Aorta (tissue), 5 donors: Measurements from ENCODE around the gene TBX3. TPM values are rescaled to one million over a fixed set of nuclear protein-coding genes. Genes with fewer than 3 reads are reported as not detected.

ENCODE experiments used
- ATAC-seq: fragments of 200-7000 bp; cut with Tn5 transposase; one replicate; pipeline ENCODE4 v1.9.1; 2022; ENCODE audit warnings: moderate library complexity; ENCODE audit not compliant: low FRiP score
- DNase-seq, 2 donors: peaks; one replicate each; pipeline ENCODE4 v3.0.0-alpha.2; 2020
- H3K27ac ChIP-seq, 2 donors: one replicate each; pipeline ENCODE4 v1.5.1; 2013; ENCODE audit warnings: low read length in 2 of 2, mild to moderate bottlenecking in 2 of 2, moderate library complexity in 2 of 2, control low read depth in 1 of 2, inconsistent platforms in 1 of 2, low read depth in 1 of 2
- H3K27me3 ChIP-seq, 2 donors: one replicate each; pipeline ENCODE4 v1.6.1; 2013; ENCODE audit warnings: control low read depth in 1 of 2, low read length in 1 of 2, mild to moderate bottlenecking in 1 of 2, moderate library complexity in 1 of 2; ENCODE audit not compliant: insufficient read depth in 2 of 2, control insufficient read depth in 1 of 2
- H3K36me3 ChIP-seq, 2 donors: one replicate each; pipeline ENCODE4 v1.6.1; 2013; ENCODE audit warnings: control low read depth in 1 of 2, low read length in 1 of 2, mild to moderate bottlenecking in 1 of 2; ENCODE audit not compliant: insufficient read depth in 2 of 2, control insufficient read depth in 1 of 2
- H3K4me1 ChIP-seq, 2 donors: one replicate each; pipeline ENCODE4 v1.6.1; 2013; ENCODE audit warnings: low read length in 2 of 2, control low read depth in 1 of 2, mild to moderate bottlenecking in 1 of 2, moderate library complexity in 1 of 2; ENCODE audit not compliant: insufficient read depth in 2 of 2, control insufficient read depth in 1 of 2
- H3K4me3 ChIP-seq, 2 donors: one replicate each; pipeline ENCODE4 v1.5.1; 2013; ENCODE audit warnings: low read length in 2 of 2, control low read depth in 1 of 2, mild to moderate bottlenecking in 1 of 2
- H3K9me3 ChIP-seq: one replicate; pipeline ENCODE4 v1.6.1; 2013; ENCODE audit warnings: mild to moderate bottlenecking, low read length; ENCODE audit not compliant: control insufficient read depth
- WGBS, 2 donors: extraction: QIAGEN DNeasy Blood & Tissue Kit; methylation state at CpG; one replicate each; pipeline ENCODE4 v1.1.7; 2013; 5-methylcytosine and 5-hydroxymethylcytosine counted together
- intact Hi-C, 2 donors: fragments of 100-400 bp; cut with DNase I; formaldehyde crosslinking; loops; one replicate each; pipeline versions ENCODE4 v1.14.2 to v1.15.0; 2022
- polyA plus RNA-seq, 2 donors: library from polyadenylated mRNA; stranded (reverse); fragments of 200-250 nt; gene quantifications; one replicate each; pipeline ENCODE4 v1.2.3, GENCODE V29; 2013
- total RNA-seq, 2 donors: library from RNA; stranded (reverse); fragmentation: NEBNext Ultra II Directional; extraction: Animal tissue kit (Norgen Biotek cat#: 25700); gene quantifications; one replicate each; pipeline ENCODE4 v1.2.1, GENCODE V29; 2021
- donor health status: healthy with polysubstance abuse.
- donor health status: Bipolar disorder and iron deficiency.
- donor health status: DM: no; HTN: no; CAD: no.
- donor health status: DM: no; HTN: no; CAD: no.
- donor health status: DM: yes; HTN: yes; CAD: no.

TBX3 gene
- total and polyA plus RNA-seq, 4 donors = 2.2 to 6.8 (median 4.4) TPM

- H3K4me3 ChIP-seq = peak overlapping the region in 1 of 2 donors; percentile 29
- peak; percentile 75 to 89 for DNase-seq
- H3K27me3 ChIP-seq = no peaks in the 10 kb centered on the region
- WGBS, 2 donors = 1 to 2% methylated on average over 36 to 46 of the region's 46 CpGs
- no peaks in the 10 kb centered on the region for H3K9me3 ChIP-seq
- no peak overlapping the region for H3K27ac ChIP-seq
- peak; percentile 80 for ATAC-seq
- no peaks in the 10 kb centered on the region for H3K36me3 ChIP-seq
- H3K4me1 ChIP-seq = no peaks in the 10 kb centered on the region
- intact Hi-C loops = no loop called here
These were observed 15.7 kb downstream of the TBX3 start for GRCh38 chr12:114668151-114668885.

- Histone ChIP-seq H3K4me1 (no peaks in the 10 kb centered on the region), H3K4me3 (no peak overlapping the region), H3K36me3 (no peaks in the 10 kb centered on the region), H3K9me3 (no peaks in the 10 kb centered on the region), H3K27me3 (no peaks in the 10 kb centered on the region), H3K27ac (no peak overlapping the region)
- intact Hi-C loops = loop anchor here (2.0 kb wide), 1 partner anchor 1085 kb away; no protein-coding TSS in a partner anchor
- no peak for ATAC-seq
- no peak for DNase-seq
- 29 to 36% methylated on average over 16 of the region's 16 CpGs for WGBS, 2 donors
These were observed 16.3 kb downstream of the TBX3 start for GRCh38 chr12:114667669-114668150.

DNA sequence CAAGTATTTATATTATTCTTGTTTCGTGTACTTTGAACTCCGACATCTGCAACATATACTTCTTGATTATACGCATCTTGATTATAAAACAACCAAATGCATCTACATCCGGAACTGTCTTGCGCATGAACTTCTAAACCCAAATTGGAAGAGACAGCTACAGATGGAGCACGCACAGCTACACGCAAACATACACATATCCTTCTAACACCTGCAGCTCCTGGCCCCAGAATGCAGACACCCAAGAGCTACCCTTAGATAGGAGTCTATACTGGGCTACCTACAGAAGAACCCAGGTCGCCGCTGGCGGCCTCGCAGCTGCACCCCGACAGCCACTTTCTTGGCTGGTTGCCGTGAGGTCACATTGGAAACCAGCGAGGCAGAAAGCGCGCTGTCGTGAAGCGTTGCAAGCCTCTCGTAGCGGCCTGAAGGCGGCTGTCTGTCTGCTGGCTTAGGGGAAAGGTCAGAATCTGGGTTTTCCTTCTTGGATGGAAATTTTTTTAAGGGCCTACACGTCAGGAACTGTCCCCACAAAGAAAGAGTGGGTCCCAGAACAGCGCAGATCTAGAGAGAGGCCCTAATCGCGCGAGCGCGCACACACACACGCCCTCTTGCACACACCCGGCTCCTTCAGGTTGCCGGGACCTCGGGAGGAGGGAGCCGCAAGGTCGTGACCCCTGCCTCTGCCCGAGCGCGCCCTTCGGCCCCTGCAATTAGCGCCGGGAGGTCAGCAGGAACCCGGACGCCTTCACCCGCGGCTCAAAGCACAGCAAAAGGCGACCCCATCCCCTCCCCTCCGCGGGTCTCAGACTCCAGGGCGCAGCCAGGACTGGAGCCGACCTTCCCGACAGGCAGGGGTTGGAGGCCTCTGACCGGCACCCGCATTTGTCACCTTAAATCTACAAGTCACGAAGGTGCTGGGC lies 17.0 kb downstream of the TBX3 start:
- no peaks in the 10 kb centered on the region for H3K36me3 ChIP-seq
- WGBS, 2 donors = 37 to 65% methylated on average over 53 of the region's 53 CpGs
- H3K4me1 ChIP-seq = no peaks in the 10 kb centered on the region
- H3K9me3 ChIP-seq = no peaks in the 10 kb centered on the region
- no peak overlapping the region for H3K27ac ChIP-seq
- intact Hi-C loops = loop anchor here (2.0 kb wide), 1 partner anchor 1086 kb away; no protein-coding TSS in a partner anchor
- no peak overlapping the region for H3K4me3 ChIP-seq
- DNase-seq (no peak), ATAC-seq (no peak)
- H3K27me3 ChIP-seq = no peaks in the 10 kb centered on the region

GRCh38 chr12:114665411-114666260 lies 18.3 kb downstream of the TBX3 start:
- intact Hi-C loops = loop anchor here (2.0 kb wide), 1 partner anchor 1087 kb away; no protein-coding TSS in a partner anchor
- ATAC-seq (no peak), DNase-seq (no peak)
- Histone ChIP-seq H3K36me3 (no peaks in the 10 kb centered on the region), H3K9me3 (no peaks in the 10 kb centered on the region), H3K4me3 (no peak overlapping the region), H3K4me1 (no peaks in the 10 kb centered on the region), H3K27ac (no peak overlapping the region), H3K27me3 (no peaks in the 10 kb centered on the region)
- 13 to 26% methylated on average over 41 to 54 of the region's 54 CpGs for WGBS, 2 donors

GRCh38 chr12:114664651-114665320 lies 19.2 kb downstream of the TBX3 start:
- intact Hi-C loops = loop anchor here in 1 of 2 donors (5.0 kb wide), 1 partner anchor 1253 kb away; no protein-coding TSS in a partner anchor
- H3K4me1 ChIP-seq = no peaks in the 10 kb centered on the region
- DNase-seq (no peak), ATAC-seq (no peak)
- no peak overlapping the region for H3K4me3 ChIP-seq
- H3K27me3 ChIP-seq = no peaks in the 10 kb centered on the region
- no peaks in the 10 kb centered on the region for H3K9me3 ChIP-seq
- H3K36me3 ChIP-seq = no peaks in the 10 kb centered on the region
- H3K27ac ChIP-seq = no peak overlapping the region
- 14 to 15% methylated on average over 41 to 47 of the region's 47 CpGs for WGBS, 2 donors

DNA sequence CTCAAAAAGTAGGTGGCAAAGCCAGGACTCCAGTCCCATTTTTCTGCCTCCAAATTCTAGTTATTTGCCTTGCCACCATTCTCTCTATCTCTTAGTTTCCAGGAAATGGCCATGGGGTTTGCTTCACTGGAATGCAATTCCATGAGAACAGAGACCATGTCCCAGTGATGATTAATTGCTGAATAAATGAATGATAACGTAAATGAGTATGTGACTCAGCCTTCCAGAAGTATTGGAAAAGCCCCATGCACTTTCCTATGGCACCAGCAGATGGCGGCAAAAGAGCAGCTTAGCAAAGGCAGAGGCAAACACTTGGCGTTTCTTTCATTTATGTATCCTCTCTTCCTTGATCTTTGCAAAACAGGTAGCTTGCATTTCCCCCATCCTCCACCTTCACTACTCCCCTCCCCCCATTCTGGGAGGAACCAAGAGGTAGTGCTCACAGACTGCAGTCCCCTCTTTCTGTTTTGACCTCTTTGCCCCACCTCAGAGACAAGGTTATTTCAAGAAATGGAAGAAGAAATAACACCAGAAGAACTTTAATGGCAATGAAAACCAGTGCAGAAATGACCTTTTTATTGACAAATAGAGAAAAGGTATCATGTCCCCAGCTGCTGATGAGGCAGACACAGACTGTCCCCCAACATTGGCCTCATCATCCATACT lies 21.3 kb downstream of the TBX3 start:
- ATAC-seq (peak; percentile 71), DNase-seq (peak; percentile 80 to 92)
- Histone ChIP-seq H3K9me3 (no peaks in the 10 kb centered on the region), H3K27ac (no peak overlapping the region), H3K27me3 (no peaks in the 10 kb centered on the region), H3K36me3 (no peaks in the 10 kb centered on the region), H3K4me1 (no peaks in the 10 kb centered on the region), H3K4me3 (no peak overlapping the region)
- WGBS, 2 donors = 1 to 2% methylated on average over 3 of the region's 3 CpGs
- intact Hi-C loops = loop anchor here (2.0 to 5.0 kb wide), 2 partner anchors 1254 to 1255 kb away; no protein-coding TSS in a partner anchor

GRCh38 chr12:114661245-114661644 lies 22.7 kb downstream of the TBX3 start:
- DNase-seq (no peak), ATAC-seq (no peak)
- Histone ChIP-seq H3K4me1 (no peaks in the 10 kb centered on the region), H3K4me3 (no peak overlapping the region), H3K27me3 (no peaks in the 10 kb centered on the region), H3K27ac (no peak overlapping the region), H3K36me3 (no peaks in the 10 kb centered on the region), H3K9me3 (no peaks in the 10 kb centered on the region)
- WGBS, 2 donors = 12 to 13% methylated on average over 1 of the region's 1 CpG
- intact Hi-C loops = loop anchor here in 1 of 2 donors (5.0 kb wide), 1 partner anchor 1256 kb away; no protein-coding TSS in a partner anchor
